ENCODE results near the gene CAMK1D. TPM values are rescaled to one million over a fixed set of nuclear protein-coding genes. Genes with fewer than 3 reads are reported as not detected.

Gene CAMK1D
- total RNA-seq, 4 donors from 2014 or later, result 8.8 to 17.8 (median 13.9) TPM

- no peak for TF ChIP-seq CTCF (IDR thresholded peaks at IDR 0.05; ENCODE audit: low read depth)
These were observed 431.6 kb downstream of the CAMK1D start for GRCh38 chr10:12780634-12781601.

DNA sequence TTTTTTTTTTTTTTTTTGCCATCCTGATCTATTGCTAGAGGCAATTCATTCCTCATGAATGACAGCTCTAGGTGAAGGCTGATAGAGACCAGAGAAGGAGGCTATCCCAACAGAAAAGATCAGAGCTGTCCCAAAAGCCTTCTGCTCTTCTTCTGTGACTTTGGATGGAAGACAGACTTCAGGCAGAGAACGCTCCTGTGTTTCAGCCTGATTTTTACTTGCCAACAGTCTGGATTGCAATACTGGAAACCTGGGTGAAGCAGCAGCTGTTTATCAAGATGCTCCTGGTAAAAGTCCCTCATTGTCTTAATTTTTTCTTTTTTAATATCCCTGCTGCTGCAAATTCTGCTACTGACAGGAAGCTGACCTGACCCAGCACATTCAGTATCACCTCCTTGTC, 432.6 kb downstream of the CAMK1D start:
- TF ChIP-seq CTCF (IDR thresholded peaks at IDR 0.05; ENCODE audit: low read depth), result no peak

DNA sequence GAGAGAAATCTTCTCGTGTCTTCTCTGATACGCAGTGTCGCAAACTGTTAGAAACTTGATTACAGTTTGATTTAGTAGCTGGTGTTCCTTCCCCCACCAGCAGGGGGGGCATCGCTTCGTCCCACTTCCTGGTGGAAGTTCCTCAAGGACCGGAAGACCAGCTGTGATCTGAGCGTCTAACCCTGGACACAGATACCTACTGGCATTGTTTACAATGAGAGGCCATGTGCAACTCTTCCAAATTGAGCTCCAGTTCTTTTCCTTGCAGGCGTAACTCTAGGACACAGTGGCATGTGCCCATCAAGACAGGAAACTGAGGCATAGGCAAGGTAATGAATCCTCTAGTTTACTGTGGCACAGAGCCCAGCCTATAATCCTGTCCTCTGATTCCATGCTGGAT, 433.2 kb downstream of the CAMK1D start:
- no peak for TF ChIP-seq CTCF (IDR thresholded peaks at IDR 0.05; ENCODE audit: low read depth)

- TF ChIP-seq CTCF (IDR thresholded peaks at IDR 0.05; ENCODE audit: low read depth), result no peak
These were observed 433.9 kb downstream of the CAMK1D start for GRCh38 chr10:12783293-12783692.

DNA sequence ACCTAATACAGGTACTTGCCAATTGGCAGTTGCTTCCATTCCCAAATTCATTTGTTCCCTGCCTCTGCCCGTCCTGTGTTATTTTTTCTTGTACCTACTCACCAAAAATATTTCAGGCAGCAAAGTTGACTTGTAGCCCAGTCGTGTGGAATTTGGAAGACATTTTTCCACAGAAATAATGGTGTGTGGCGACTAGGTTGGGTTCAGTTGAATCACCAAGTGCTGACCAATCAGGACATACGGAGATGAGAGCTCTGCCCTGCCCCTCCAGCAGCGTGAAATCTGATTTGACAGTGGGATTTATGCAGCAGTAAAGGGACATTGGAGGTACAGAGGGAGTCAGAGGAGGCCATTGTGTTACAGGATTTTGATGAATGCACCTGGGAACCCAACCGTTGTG, 435.3 kb downstream of the CAMK1D start:
- no peak for TF ChIP-seq CTCF (IDR thresholded peaks at IDR 0.05; ENCODE audit: low read depth)

GRCh38 chr10:12785415-12785831, 436.1 kb downstream of the CAMK1D start:
- TF ChIP-seq CTCF (IDR thresholded peaks at IDR 0.05; ENCODE audit: low read depth), result no peak

DNA sequence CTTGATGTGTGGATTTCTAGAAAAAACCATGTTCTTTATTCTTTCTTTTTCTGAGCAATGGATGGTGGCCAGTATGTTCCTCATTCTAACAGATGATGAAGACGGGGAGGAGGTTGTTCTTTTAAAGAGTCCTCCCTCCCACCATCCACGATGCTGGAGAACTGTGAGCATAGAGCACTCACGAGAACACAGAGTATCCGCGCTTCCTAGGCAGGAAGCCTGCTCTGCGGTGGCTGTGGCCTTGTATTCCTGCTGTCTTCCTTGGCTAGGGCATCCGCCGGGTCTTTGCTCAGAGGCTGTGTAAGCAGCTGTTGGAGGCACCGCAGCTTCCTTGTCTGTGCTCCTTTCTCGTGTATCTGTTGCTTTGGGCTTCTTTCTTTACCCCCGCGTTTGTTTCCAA, 437.9 kb downstream of the CAMK1D start:
- no peak for TF ChIP-seq CTCF (IDR thresholded peaks at IDR 0.05; ENCODE audit: low read depth)
